Measurements from ENCODE around the gene TMEM94.
"Not testable (repeated sequence)": the region's sequence is repeated elsewhere in the genome, so short reads cannot be mapped to it uniquely, and the experiment has no call there.

The TMEM94 gene

GRCh38 chr17:75445896-75446295 lies 10.5 kb upstream of the TMEM94 start:
- DNase-seq (ENCODE audit: low spot score): not testable (repeated sequence)

GRCh38 chr17:75447951-75448856 lies 8.2 kb upstream of the TMEM94 start:
- no peak for DNase-seq (ENCODE audit: low spot score)

GRCh38 chr17:75450270-75450669 lies 6.2 kb upstream of the TMEM94 start:
- no peak for DNase-seq (ENCODE audit: low spot score)

- no peak for DNase-seq (ENCODE audit: low spot score)
Observed at GRCh38 chr17:75454193-75454592, 2.2 kb upstream of the TMEM94 start.

- not testable (repeated sequence) for DNase-seq (ENCODE audit: low spot score)
Observed at GRCh38 chr17:75454672-75455071, 1.8 kb upstream of the TMEM94 start.

- DNase-seq (ENCODE audit: low spot score): no peak
Observed at GRCh38 chr17:75456039-75456416, 407 bp upstream of the TMEM94 start.

GRCh38 chr17:75457047-75457654 lies 716 bp downstream of the TMEM94 start:
- DNase-seq (ENCODE audit: low spot score): no peak

- DNase-seq (ENCODE audit: low spot score): no peak
Observed at GRCh38 chr17:75459246-75459589, 2.8 kb downstream of the TMEM94 start.

GRCh38 chr17:75459590-75460267 lies 3.3 kb downstream of the TMEM94 start:
- no peak for DNase-seq (ENCODE audit: low spot score)

GRCh38 chr17:75460295-75460694 lies 3.9 kb downstream of the TMEM94 start:
- no peak for DNase-seq (ENCODE audit: low spot score)

- DNase-seq (ENCODE audit: low spot score): no peak
Observed at GRCh38 chr17:75463603-75464002, 7.2 kb downstream of the TMEM94 start.

GRCh38 chr17:75465039-75465438 lies 8.6 kb downstream of the TMEM94 start:
- no peak for DNase-seq (ENCODE audit: low spot score)

- DNase-seq (ENCODE audit: low spot score): no peak
Observed at GRCh38 chr17:75468291-75468754, 11.9 kb downstream of the TMEM94 start.

GRCh38 chr17:75468779-75469373 lies 12.4 kb downstream of the TMEM94 start:
- DNase-seq (ENCODE audit: low spot score): no peak

GRCh38 chr17:75471207-75471606 lies 14.8 kb downstream of the TMEM94 start:
- DNase-seq (ENCODE audit: low spot score): no peak

- DNase-seq (ENCODE audit: low spot score): no peak
Observed at GRCh38 chr17:75472119-75472518, 15.7 kb downstream of the TMEM94 start.

GRCh38 chr17:75473246-75473645 lies 16.8 kb downstream of the TMEM94 start:
- DNase-seq (ENCODE audit: low spot score): peak; percentile 55

GRCh38 chr17:75474736-75475135 lies 18.3 kb downstream of the TMEM94 start:
- DNase-seq (ENCODE audit: low spot score): no peak

GRCh38 chr17:75475144-75475835 lies 18.9 kb downstream of the TMEM94 start:
- DNase-seq (ENCODE audit: low spot score): no peak

- no peak for DNase-seq (ENCODE audit: low spot score)
Observed at GRCh38 chr17:75475851-75476250, 19.4 kb downstream of the TMEM94 start.

- DNase-seq (ENCODE audit: low spot score): no peak
Observed at GRCh38 chr17:75476271-75476671, 19.8 kb downstream of the TMEM94 start.
